Ovary (tissue), 3 donors: Measurements from ENCODE around the gene MIEF2.

Experiments
- POLR2A ChIP-seq: fragments of 450-650 bp; IDR thresholded peaks from one replicate; pipeline ENCODE4 v1.6.1; 2017; ENCODE audit warnings: antibody characterized with exemption, mild to moderate bottlenecking, moderate library complexity
- TF ChIP-seq, protein P1 (sequence below), 3 donors: fragments of 450-650 bp in 2 of 3; fragments of 200-600 bp in 1 of 3; IDR thresholded peaks; one replicate each; pipeline versions ENCODE4 v1.5.1 to v1.8.0; 2016 to 2022; ENCODE audit warnings: antibody characterized with exemption in 3 of 3, mild to moderate bottlenecking in 1 of 3
- donor health status: DM: no; HTN: no; CAD: no.

DNA sequence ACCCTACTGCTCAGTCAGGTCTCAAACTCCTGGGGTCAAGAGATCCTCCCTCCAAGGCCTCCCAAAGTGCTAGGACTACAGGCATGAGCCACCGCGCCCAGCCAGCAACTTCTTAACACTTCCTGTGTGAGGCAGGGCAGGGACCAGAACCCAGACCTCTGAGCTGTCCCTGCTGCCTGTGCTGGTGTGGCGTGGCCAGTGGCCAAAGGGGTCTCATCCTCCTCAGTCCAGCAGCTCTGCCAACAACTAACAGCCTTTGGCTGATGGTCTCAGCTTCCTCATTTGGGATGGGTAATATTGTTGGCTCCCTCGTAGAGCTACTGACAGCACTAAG lies 36.4 kb upstream of the MIEF2 start:
- TF ChIP-seq POLR2A = no peak
- TF ChIP-seq, protein P1, sequence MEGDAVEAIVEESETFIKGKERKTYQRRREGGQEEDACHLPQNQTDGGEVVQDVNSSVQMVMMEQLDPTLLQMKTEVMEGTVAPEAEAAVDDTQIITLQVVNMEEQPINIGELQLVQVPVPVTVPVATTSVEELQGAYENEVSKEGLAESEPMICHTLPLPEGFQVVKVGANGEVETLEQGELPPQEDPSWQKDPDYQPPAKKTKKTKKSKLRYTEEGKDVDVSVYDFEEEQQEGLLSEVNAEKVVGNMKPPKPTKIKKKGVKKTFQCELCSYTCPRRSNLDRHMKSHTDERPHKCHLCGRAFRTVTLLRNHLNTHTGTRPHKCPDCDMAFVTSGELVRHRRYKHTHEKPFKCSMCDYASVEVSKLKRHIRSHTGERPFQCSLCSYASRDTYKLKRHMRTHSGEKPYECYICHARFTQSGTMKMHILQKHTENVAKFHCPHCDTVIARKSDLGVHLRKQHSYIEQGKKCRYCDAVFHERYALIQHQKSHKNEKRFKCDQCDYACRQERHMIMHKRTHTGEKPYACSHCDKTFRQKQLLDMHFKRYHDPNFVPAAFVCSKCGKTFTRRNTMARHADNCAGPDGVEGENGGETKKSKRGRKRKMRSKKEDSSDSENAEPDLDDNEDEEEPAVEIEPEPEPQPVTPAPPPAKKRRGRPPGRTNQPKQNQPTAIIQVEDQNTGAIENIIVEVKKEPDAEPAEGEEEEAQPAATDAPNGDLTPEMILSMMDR (IDR thresholded peaks at IDR 0.05) = no peak
